Measurements from ENCODE around the gene DDA1.

DNA sequence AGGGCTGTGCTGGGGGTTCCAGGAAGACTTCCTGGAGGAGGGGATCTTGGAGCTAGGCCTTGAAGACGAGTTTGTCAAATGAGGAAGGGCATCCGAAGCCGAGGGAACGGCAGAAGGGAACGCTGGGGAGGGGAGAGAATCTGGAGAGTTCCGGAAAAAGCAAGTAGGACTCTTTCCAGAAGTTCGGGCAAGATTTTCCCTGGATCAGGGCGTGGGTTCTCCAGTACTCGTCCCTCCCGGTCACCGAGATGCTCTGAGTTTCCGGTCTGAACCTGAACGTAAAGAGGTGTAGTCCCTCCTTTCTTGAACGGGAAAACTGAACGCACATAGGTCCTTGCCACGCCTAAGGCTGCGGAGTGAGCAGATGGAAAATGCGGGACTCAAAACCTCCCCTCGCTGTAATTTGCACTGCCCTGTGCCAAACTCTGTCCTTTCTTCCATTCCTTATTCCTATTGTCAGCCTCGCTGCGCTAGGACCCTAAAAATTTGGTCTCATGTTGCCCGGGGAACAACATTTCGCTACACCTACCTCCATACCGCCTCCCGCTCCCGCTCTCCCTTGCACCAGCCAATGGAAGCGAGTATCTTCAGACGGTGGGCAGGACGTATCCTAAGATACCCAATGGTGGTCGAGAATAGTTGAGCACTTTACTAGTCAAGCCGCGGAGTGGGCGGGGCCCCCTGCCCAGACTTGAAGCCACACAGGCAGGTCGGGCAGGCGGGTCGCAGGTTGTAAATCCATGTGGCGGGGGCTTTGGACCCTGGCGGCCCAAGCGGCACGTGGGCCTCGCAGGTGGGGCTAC is 27.7 kb downstream of the DDA1 start, which contains the start of gene GTPBP3:
- peak; percentile 79 for TF ChIP-seq POLR2AphosphoS5 (IDR thresholded peaks at IDR 0.05; ENCODE audit: low read depth, low read length)
- TF ChIP-seq, protein P1, sequence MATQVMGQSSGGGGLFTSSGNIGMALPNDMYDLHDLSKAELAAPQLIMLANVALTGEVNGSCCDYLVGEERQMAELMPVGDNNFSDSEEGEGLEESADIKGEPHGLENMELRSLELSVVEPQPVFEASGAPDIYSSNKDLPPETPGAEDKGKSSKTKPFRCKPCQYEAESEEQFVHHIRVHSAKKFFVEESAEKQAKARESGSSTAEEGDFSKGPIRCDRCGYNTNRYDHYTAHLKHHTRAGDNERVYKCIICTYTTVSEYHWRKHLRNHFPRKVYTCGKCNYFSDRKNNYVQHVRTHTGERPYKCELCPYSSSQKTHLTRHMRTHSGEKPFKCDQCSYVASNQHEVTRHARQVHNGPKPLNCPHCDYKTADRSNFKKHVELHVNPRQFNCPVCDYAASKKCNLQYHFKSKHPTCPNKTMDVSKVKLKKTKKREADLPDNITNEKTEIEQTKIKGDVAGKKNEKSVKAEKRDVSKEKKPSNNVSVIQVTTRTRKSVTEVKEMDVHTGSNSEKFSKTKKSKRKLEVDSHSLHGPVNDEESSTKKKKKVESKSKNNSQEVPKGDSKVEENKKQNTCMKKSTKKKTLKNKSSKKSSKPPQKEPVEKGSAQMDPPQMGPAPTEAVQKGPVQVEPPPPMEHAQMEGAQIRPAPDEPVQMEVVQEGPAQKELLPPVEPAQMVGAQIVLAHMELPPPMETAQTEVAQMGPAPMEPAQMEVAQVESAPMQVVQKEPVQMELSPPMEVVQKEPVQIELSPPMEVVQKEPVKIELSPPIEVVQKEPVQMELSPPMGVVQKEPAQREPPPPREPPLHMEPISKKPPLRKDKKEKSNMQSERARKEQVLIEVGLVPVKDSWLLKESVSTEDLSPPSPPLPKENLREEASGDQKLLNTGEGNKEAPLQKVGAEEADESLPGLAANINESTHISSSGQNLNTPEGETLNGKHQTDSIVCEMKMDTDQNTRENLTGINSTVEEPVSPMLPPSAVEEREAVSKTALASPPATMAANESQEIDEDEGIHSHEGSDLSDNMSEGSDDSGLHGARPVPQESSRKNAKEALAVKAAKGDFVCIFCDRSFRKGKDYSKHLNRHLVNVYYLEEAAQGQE (IDR thresholded peaks at IDR 0.05; ENCODE audit: insufficient read depth in 1 of 2, low read depth in 2 of 2, low read length in 2 of 2) = no peak
- no peak for TF ChIP-seq SIN3A (IDR thresholded peaks at IDR 0.05; ENCODE audit: borderline replicate concordance, insufficient read depth, low read length)

Data from PFSK-1 (cell line).